HG03045 (cell line): ENCODE results near the gene ARL4D.
"Not testable (repeated sequence)": the region's sequence is repeated elsewhere in the genome, so short reads cannot be mapped to it uniquely, and the experiment has no call there.

ENCODE experiments used
- ATAC-seq: cut with Tn5 transposase; IDR thresholded peaks from one replicate; pipeline ENCODE4 v1.9.1; 2021; ENCODE audit warnings: mild to moderate bottlenecking, moderate library complexity; ENCODE audit not compliant: unreplicated experiment

ARL4D gene

DNA sequence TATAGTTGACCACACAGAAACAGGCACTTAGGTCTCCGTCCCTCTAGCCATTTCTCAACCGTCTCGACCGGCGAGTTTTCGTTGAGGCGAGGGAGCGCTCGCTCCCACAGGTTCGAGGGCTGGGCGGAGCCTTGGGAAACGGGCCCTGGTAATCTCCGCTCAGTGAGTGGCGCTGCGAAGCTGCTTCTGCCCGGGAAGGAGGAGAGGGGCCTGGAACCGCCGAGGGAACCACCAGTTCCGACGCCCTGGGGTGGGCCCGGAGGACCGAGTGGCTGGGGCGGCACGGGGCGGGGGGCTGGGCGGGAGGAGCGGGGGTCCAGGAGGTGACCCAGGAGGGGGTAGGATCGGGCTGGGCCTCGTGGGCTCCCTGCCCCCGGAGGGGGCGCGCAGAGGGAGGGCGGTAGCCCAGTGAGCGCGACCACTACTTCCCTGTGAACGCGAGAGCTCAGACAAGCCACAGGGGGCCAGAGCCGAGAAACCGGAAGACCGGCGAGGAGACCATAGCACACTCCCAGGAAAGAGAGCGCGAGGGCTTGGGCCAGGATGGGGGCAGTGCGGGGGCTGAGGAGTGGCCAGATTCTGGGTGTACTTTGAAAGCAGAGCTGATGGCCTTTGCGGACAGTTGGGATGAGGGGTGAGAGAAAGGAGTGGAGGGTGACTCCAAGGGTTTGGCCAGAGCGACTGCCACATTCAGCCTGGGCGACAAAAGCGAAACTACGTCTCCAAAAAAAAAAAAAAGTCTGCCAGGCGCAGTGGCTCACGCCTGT, 29.9 kb upstream of the ARL4D start:
- ATAC-seq, result peak; percentile 34

GRCh38 chr17:43369986-43370385, 28.8 kb upstream of the ARL4D start:
- ATAC-seq, result no peak

GRCh38 chr17:43371227-43371821, 27.5 kb upstream of the ARL4D start:
- ATAC-seq, result no peak

DNA sequence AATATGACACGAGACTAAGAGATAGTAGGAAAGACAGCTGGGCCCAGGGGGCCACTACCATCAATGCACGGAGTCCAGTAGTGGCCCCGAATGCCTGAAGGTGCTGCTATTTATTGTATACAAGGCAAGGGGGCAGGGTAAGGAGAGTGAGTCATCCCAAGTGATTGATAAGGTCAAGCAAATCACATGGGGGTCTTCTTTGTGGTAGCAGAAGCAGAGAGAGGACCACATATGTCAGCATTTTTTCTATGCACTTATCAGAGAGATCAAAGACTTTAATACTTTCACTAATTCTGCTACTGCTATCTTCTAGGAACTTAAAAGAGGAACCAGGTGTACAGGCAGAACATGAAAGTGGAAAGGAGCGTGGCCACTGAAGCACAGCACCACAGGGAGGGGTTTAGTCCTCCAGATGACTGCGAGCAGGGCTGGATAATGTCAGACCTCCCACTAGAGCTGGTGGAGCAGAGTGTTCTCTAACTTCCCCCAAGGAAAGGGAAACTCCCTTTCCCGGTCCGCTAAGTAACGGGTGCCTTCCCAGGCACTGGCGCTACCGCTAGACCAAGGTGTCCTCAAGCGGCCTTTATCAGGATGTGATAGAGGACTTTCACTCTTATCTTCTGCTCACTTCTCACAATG, 26.4 kb upstream of the ARL4D start:
- ATAC-seq, result no peak

GRCh38 chr17:43373356-43373755, 25.4 kb upstream of the ARL4D start:
- no peak for ATAC-seq

GRCh38 chr17:43375915-43376314, 22.9 kb upstream of the ARL4D start:
- ATAC-seq, result not testable (repeated sequence)

GRCh38 chr17:43377056-43377810, 21.6 kb upstream of the ARL4D start:
- no peak for ATAC-seq

DNA sequence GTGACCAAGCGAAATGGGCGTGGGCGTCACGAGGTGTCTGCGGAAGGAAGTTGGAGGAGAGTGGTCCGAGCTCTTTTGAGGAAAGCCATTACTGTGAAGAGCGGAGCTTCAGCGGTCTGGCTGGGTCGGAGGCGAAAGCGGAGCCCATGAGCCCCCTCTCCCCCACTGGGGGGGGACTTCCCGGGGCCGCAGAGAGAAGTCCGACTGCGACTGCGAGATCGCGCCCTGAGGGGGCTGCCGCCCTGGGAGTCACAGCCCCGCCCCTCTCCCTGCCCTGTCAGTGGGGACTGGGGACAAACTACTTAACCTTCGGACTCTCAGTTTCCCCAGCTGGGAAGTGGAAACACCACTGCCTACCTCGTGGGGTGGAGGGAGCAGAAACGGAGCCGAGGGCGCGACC, 20.0 kb upstream of the ARL4D start:
- ATAC-seq, result no peak

GRCh38 chr17:43380307-43380706, 18.5 kb upstream of the ARL4D start:
- ATAC-seq, result no peak

GRCh38 chr17:43381204-43381603, 17.6 kb upstream of the ARL4D start:
- ATAC-seq, result no peak

DNA sequence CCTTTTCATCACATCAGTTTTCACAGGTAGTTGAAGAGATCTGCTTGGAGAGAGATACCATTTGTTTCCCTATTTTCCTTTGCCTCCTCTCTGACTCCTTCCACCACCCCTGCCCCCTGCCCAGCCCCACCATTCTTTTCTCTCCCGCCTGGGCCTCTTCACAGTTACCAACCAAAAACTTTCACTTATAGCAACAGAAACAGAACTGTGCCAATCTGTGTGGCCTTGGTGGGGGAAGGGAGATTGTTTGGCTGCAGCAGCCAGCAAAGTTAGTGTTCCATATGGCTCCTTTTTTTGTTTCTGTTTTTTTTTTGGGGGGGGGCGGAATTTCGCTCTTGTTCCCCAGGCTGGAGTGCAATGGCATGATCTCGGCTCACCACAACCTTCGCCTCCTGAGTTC, 17.2 kb upstream of the ARL4D start:
- ATAC-seq, result no peak

GRCh38 chr17:43382776-43383175, 16.0 kb upstream of the ARL4D start:
- ATAC-seq, result no peak

GRCh38 chr17:43383372-43383771, 15.4 kb upstream of the ARL4D start:
- ATAC-seq, result no peak

- ATAC-seq, result no peak
Measured at GRCh38 chr17:43383826-43384475, 14.8 kb upstream of the ARL4D start.

- no peak for ATAC-seq
Measured at GRCh38 chr17:43384476-43384862, 14.3 kb upstream of the ARL4D start.

GRCh38 chr17:43385046-43385831, 13.6 kb upstream of the ARL4D start:
- ATAC-seq, result no peak

GRCh38 chr17:43388359-43389045, 10.3 kb upstream of the ARL4D start:
- peak; percentile 77 for ATAC-seq

GRCh38 chr17:43389046-43389947, 9.5 kb upstream of the ARL4D start:
- no peak for ATAC-seq

DNA sequence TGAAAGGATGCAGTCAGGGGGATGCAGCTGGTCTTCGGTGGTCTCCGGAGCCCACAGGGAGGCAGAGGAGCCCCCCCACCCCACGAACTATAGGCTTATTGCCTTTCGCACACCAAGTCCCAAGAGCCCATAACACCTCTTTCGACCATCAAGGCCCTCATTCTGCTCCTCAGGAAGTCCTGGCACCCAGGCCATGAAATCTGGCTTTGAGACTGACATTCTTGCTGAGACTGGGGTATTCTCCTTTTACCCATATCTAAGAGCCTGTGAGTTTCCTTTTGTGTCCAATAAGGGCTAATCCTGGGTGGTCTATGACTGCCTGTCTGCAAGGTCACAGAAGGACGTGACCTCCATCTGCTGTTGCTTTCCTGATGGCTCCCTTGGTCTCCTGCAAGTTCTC, 6.4 kb upstream of the ARL4D start:
- no peak for ATAC-seq
